HG02885 (cell line): ENCODE data around the gene APBA1.

Experiments
- ATAC-seq: cut with Tn5 transposase; IDR thresholded peaks from one replicate; pipeline ENCODE4 v1.9.1; 2021; ENCODE audit warnings: mild to moderate bottlenecking; ENCODE audit not compliant: unreplicated experiment, poor library complexity

APBA1 gene

GRCh38 chr9:69494208-69494607, 178.0 kb downstream of the APBA1 start:
- no peak for ATAC-seq

GRCh38 chr9:69486498-69486897, 185.7 kb downstream of the APBA1 start:
- ATAC-seq: no peak

GRCh38 chr9:69485466-69485865, 186.7 kb downstream of the APBA1 start:
- ATAC-seq: no peak

GRCh38 chr9:69483886-69484422, 188.2 kb downstream of the APBA1 start:
- no peak for ATAC-seq

- no peak for ATAC-seq
Observed at GRCh38 chr9:69476797-69477196, 195.4 kb downstream of the APBA1 start.

GRCh38 chr9:69476016-69476415, 196.2 kb downstream of the APBA1 start:
- no peak for ATAC-seq

GRCh38 chr9:69474821-69475220, 197.3 kb downstream of the APBA1 start:
- ATAC-seq: no peak

GRCh38 chr9:69472101-69472620, 200.0 kb downstream of the APBA1 start:
- ATAC-seq: no peak

- ATAC-seq: no peak
Observed at GRCh38 chr9:69471433-69471832, 200.7 kb downstream of the APBA1 start.

GRCh38 chr9:69470186-69470977, 201.8 kb downstream of the APBA1 start:
- no peak for ATAC-seq

GRCh38 chr9:69469136-69469535, 203.0 kb downstream of the APBA1 start:
- ATAC-seq: no peak

GRCh38 chr9:69468380-69468779, 203.8 kb downstream of the APBA1 start:
- no peak for ATAC-seq

GRCh38 chr9:69466151-69466550, 206.0 kb downstream of the APBA1 start:
- no peak for ATAC-seq

- ATAC-seq: no peak
Observed at GRCh38 chr9:69465473-69465872, 206.7 kb downstream of the APBA1 start.

GRCh38 chr9:69463497-69464068, 208.6 kb downstream of the APBA1 start:
- ATAC-seq: no peak

- no peak for ATAC-seq
Observed at GRCh38 chr9:69462394-69462793, 209.8 kb downstream of the APBA1 start.

- no peak for ATAC-seq
Observed at GRCh38 chr9:69461103-69461887, 210.9 kb downstream of the APBA1 start.

- no peak for ATAC-seq
Observed at GRCh38 chr9:69460012-69460411, 212.2 kb downstream of the APBA1 start.

GRCh38 chr9:69458176-69458575, 214.0 kb downstream of the APBA1 start:
- ATAC-seq: no peak

- no peak for ATAC-seq
Observed at GRCh38 chr9:69456201-69456600, 216.0 kb downstream of the APBA1 start.

GRCh38 chr9:69455311-69455710, 216.9 kb downstream of the APBA1 start:
- no peak for ATAC-seq
